Measurements from ENCODE around the gene TCF4. TPM values are rescaled to one million over a fixed set of nuclear protein-coding genes. Genes with fewer than 3 reads are reported as not detected.

Gene TCF4
- polyA plus RNA-seq, 1 of the 3 experiments (the other 2 are of a cell fraction), result 39.1 TPM

GRCh38 chr18:55353391-55353790 lies 234.6 kb downstream of the TCF4 start:
- Histone ChIP-seq H3F3A (replicated peaks; ENCODE audit: insufficient read depth) (peaks cover 12% of the 10 kb centered on the region), H2AFZ (ENCODE audit: low read depth) (no peak overlapping the region), H3K79me2 (ENCODE audit: insufficient read depth) (peaks cover 11% of the 10 kb centered on the region), H3K4me2 (no peak overlapping the region), H3K4me1 (ENCODE audit: control insufficient read depth in 1 of 2, insufficient read depth in 2 of 2, low read depth in 1 of 2, low read length in 1 of 2) (peaks cover 43 to 55% of the 10 kb centered on the region in 2 experiments), H4K20me1 (ENCODE audit: insufficient read depth) (no peaks in the 10 kb centered on the region), H3K27ac (ENCODE audit: low read depth in 2 of 2, low read length in 1 of 2) (peak overlapping the region in 1 of 2 experiments; percentile 66; a peak in 2 of 4 replicates), H3K9me3 (no peaks in the 10 kb centered on the region), H3K9ac (no peak overlapping the region), H3K4me3 (ENCODE audit: low read depth in 2 of 2, low read length in 1 of 2) (no peak overlapping the region), H3K36me3 (replicated peaks in 1 of 2; ENCODE audit: control insufficient read depth in 1 of 2, insufficient read depth in 2 of 2, low read length in 1 of 2) (peaks cover under 1 to 6% of the 10 kb centered on the region in 2 experiments), H3K27me3 (ENCODE audit: insufficient read depth) (no peaks in the 10 kb centered on the region), H3K9me2 (no peaks in the 10 kb centered on the region)
- POLR2A ChIA-PET, result no interaction called here
- WGBS (ENCODE audit: low lambda C conversion rate), result 88% methylated on average over 3 of the region's 3 CpGs
- TF ChIP-seq CTCF (IDR thresholded peaks at IDR 0.05), result no peak
- no peak for TF ChIP-seq GATA2 (CRISPR knock-in tag; IDR thresholded peaks at IDR 0.05)
- no peak for TF ChIP-seq MAX (IDR thresholded peaks at IDR 0.05; ENCODE audit: low read depth)
- TF ChIP-seq TAF1 (IDR thresholded peaks at IDR 0.05; ENCODE audit: borderline replicate concordance, low read depth, low read length), result no peak
- TF ChIP-seq FOSL2 (IDR thresholded peaks at IDR 0.05; ENCODE audit: borderline replicate concordance, low read depth), result no peak
- no peak for TF ChIP-seq USF2 (IDR thresholded peaks at IDR 0.05; ENCODE audit: borderline replicate concordance, low read depth, low read length)
- no peak for TF ChIP-seq ELF1 (IDR thresholded peaks at IDR 0.05)
- TF ChIP-seq TEAD4 (IDR thresholded peaks at IDR 0.05; ENCODE audit: borderline replicate concordance, insufficient read depth), result no peak
- TF ChIP-seq NRF1 (IDR thresholded peaks at IDR 0.05; ENCODE audit: low read depth, low read length), result no peak
- no peak for TF ChIP-seq RFX5 (IDR thresholded peaks at IDR 0.05; ENCODE audit: low read length)
- TF ChIP-seq TCF12 (IDR thresholded peaks at IDR 0.05), result no peak
- TF ChIP-seq EZH2phosphoT487 (IDR thresholded peaks at IDR 0.05; ENCODE audit: borderline replicate concordance, low read depth), result no peak
- no peak for TF ChIP-seq MEF2A (IDR thresholded peaks at IDR 0.05; ENCODE audit: borderline replicate concordance, low read depth)
- no peak for TF ChIP-seq ZBTB33 (IDR thresholded peaks at IDR 0.05; ENCODE audit: borderline replicate concordance, low read depth)
- no peak for TF ChIP-seq FOXJ3 (CRISPR knock-in tag; IDR thresholded peaks at IDR 0.05)
- TF ChIP-seq RXRA (IDR thresholded peaks at IDR 0.05; ENCODE audit: borderline replicate concordance, low read depth), result no peak
- TF ChIP-seq USF1 (IDR thresholded peaks at IDR 0.05; ENCODE audit: borderline replicate concordance, low read depth), result no peak
- TF ChIP-seq RAD21 (IDR thresholded peaks at IDR 0.05; ENCODE audit: low read length), result no peak
- no peak for TF ChIP-seq GABPA (IDR thresholded peaks at IDR 0.05; ENCODE audit: low read depth)
- DNase-seq, result no peak
- CTCF ChIA-PET, result interaction anchor here (1.0 to 2.1 kb wide), 6 partner anchors 10 to 426 kb away, joined by 3 to 11 read pairs (median 3); no protein-coding TSS in a partner anchor
